HEK293 (cell line): ENCODE data around the gene NCBP1.

Source experiments
- BCL11A ChIP-seq: fragments of 450-650 bp; formaldehyde crosslinking; IDR thresholded peaks from 2 replicates; pipeline ENCODE4 v1.5.1; 2016; ENCODE audit warnings: low read depth, missing biosample characterization, missing genetic modification characterization
- KLF9 ChIP-seq: fragments of 450-650 bp; formaldehyde crosslinking; IDR thresholded peaks from 2 replicates; pipeline ENCODE4 v1.5.1; 2016; ENCODE audit warnings: missing biosample characterization, missing genetic modification characterization, low read depth
- TRIM28 ChIP-seq: IDR thresholded peaks from 2 replicates; pipeline ENCODE4 v1.6.1; 2011; ENCODE audit warnings: low read length, control low read depth, borderline replicate concordance
- ZBTB21 ChIP-seq: fragments of 450-650 bp; formaldehyde crosslinking; IDR thresholded peaks from 2 replicates; pipeline ENCODE4 v1.5.1; 2017; ENCODE audit warnings: missing biosample characterization, missing genetic modification characterization
- ZNF133 ChIP-seq: fragments of 450-650 bp; formaldehyde crosslinking; IDR thresholded peaks from 2 replicates; pipeline ENCODE4 v1.5.1; 2016; ENCODE audit warnings: missing biosample characterization, missing genetic modification characterization
- ZNF48 ChIP-seq: fragments of 450-650 bp; formaldehyde crosslinking; IDR thresholded peaks from 2 replicates; pipeline ENCODE4 v1.5.1; 2016; ENCODE audit warnings: missing biosample characterization, missing genetic modification characterization
- ZNF501 ChIP-seq: fragments of 450-650 bp; formaldehyde crosslinking; IDR thresholded peaks from 2 replicates; pipeline ENCODE4 v1.5.1; 2016; ENCODE audit warnings: missing biosample characterization, missing genetic modification characterization
- ZSCAN30 ChIP-seq: fragments of 450-650 bp; IDR thresholded peaks from 2 replicates; pipeline ENCODE4 v1.5.1; 2018; ENCODE audit warnings: missing biosample characterization, mild to moderate bottlenecking, missing genetic modification characterization, moderate library complexity
- TF ChIP-seq, protein P1 (sequence below): fragments of 450-650 bp; formaldehyde crosslinking; IDR thresholded peaks from 2 replicates; pipeline ENCODE4 v1.5.1; 2016; ENCODE audit warnings: missing biosample characterization, missing genetic modification characterization
- TF ChIP-seq, protein P2 (sequence below): fragments of 450-650 bp; formaldehyde crosslinking; IDR thresholded peaks from 2 replicates; pipeline ENCODE4 v1.5.1; 2016; ENCODE audit warnings: missing biosample characterization, missing genetic modification characterization

DNA sequence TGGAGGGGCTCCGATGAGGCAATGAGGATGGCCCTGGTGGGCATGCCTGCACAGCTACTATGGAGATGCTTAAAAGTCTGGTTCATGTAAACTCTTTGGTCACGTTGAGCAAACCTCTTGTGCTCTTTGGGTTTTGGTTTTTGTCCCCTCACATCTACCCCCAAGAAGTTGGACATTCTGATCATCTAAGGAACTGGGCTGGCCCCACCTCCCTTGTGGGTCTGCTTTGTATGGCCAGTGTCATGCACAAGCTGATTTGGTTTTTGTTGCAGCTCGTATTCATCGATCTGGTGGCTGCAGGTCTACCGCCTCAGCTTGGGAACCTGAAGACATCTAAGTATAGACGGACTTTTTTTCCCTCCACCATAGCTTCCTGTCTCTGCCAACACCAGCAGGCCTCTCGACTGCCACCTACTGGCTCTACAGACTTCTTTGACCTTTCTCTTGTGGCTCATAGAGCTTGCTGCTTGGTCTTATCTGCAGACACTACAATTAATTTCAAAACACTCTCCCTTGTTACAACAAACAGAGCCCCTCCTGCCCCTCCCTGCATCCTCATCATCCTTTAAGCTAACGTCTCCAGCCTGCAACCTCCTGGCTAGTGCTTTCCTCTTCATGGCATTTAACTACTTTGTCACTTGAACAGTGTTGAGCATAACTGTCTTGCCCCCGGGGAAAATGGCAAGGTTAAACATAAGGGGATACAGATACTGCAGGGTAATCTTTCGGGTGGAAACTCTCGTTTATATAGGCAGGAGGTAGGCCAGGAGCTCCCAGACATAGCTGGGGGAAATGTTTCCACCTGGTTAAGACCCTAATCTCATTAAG lies 34.9 kb upstream of the NCBP1 start:
- TF ChIP-seq, protein P1, sequence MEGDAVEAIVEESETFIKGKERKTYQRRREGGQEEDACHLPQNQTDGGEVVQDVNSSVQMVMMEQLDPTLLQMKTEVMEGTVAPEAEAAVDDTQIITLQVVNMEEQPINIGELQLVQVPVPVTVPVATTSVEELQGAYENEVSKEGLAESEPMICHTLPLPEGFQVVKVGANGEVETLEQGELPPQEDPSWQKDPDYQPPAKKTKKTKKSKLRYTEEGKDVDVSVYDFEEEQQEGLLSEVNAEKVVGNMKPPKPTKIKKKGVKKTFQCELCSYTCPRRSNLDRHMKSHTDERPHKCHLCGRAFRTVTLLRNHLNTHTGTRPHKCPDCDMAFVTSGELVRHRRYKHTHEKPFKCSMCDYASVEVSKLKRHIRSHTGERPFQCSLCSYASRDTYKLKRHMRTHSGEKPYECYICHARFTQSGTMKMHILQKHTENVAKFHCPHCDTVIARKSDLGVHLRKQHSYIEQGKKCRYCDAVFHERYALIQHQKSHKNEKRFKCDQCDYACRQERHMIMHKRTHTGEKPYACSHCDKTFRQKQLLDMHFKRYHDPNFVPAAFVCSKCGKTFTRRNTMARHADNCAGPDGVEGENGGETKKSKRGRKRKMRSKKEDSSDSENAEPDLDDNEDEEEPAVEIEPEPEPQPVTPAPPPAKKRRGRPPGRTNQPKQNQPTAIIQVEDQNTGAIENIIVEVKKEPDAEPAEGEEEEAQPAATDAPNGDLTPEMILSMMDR (tag by site-specific recombination): peak; percentile 68; the same call in 1 of the 2 replicates
- TF ChIP-seq TRIM28: peak; percentile 31; the same call in 1 of the 2 replicates
- TF ChIP-seq ZNF48 (tag by site-specific recombination): no peak
- TF ChIP-seq, protein P2, sequence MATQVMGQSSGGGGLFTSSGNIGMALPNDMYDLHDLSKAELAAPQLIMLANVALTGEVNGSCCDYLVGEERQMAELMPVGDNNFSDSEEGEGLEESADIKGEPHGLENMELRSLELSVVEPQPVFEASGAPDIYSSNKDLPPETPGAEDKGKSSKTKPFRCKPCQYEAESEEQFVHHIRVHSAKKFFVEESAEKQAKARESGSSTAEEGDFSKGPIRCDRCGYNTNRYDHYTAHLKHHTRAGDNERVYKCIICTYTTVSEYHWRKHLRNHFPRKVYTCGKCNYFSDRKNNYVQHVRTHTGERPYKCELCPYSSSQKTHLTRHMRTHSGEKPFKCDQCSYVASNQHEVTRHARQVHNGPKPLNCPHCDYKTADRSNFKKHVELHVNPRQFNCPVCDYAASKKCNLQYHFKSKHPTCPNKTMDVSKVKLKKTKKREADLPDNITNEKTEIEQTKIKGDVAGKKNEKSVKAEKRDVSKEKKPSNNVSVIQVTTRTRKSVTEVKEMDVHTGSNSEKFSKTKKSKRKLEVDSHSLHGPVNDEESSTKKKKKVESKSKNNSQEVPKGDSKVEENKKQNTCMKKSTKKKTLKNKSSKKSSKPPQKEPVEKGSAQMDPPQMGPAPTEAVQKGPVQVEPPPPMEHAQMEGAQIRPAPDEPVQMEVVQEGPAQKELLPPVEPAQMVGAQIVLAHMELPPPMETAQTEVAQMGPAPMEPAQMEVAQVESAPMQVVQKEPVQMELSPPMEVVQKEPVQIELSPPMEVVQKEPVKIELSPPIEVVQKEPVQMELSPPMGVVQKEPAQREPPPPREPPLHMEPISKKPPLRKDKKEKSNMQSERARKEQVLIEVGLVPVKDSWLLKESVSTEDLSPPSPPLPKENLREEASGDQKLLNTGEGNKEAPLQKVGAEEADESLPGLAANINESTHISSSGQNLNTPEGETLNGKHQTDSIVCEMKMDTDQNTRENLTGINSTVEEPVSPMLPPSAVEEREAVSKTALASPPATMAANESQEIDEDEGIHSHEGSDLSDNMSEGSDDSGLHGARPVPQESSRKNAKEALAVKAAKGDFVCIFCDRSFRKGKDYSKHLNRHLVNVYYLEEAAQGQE (tag by site-specific recombination): no peak
- no peak for TF ChIP-seq BCL11A (tag by site-specific recombination)
- no peak for TF ChIP-seq ZBTB21 (tag by site-specific recombination)
- TF ChIP-seq KLF9: no peak
- no peak for TF ChIP-seq ZNF501 (tag by site-specific recombination)
- TF ChIP-seq ZSCAN30: no peak
- TF ChIP-seq ZNF133 (tag by site-specific recombination): no peak
